HepG2 (cell line): ENCODE data around the gene IER2. TPM values are rescaled to one million over a fixed set of nuclear protein-coding genes. Genes with fewer than 3 reads are reported as not detected.

Experiments
- ARNT ChIP-seq: fragments of 450-650 bp; IDR thresholded peaks from 2 replicates; pipeline ENCODE4 v1.6.1; 2017
- BCLAF1 ChIP-seq: fragments of 450-650 bp; IDR thresholded peaks from 2 replicates; pipeline ENCODE4 v1.6.1; 2017; ENCODE audit warnings: mild to moderate bottlenecking
- CENPX ChIP-seq: sonication (generic); formaldehyde crosslinking; IDR thresholded peaks from 2 replicates; pipeline ENCODE4 v1.9.0; 2021; ENCODE audit warnings: mild to moderate bottlenecking, missing genetic modification reagents, moderate library complexity
- ETV6 ChIP-seq: sonication (generic); formaldehyde crosslinking; conservative IDR thresholded peaks from 2 replicates; pipeline ENCODE4 v1.4.0; 2020; ENCODE audit warnings: missing genetic modification reagents
- GTF3A ChIP-seq: sonication (generic); formaldehyde crosslinking; conservative IDR thresholded peaks from 2 replicates; pipeline ENCODE4 v1.4.0; 2020; ENCODE audit warnings: mild to moderate bottlenecking, missing genetic modification reagents
- MXI1 ChIP-seq: IDR thresholded peaks from 3 replicates; pipeline ENCODE4 v1.6.1; 2012; ENCODE audit warnings: low read depth, low read length, inconsistent platforms, borderline replicate concordance
- MYC ChIP-seq: sonication (generic); formaldehyde crosslinking; IDR thresholded peaks from 2 replicates; pipeline ENCODE4 v1.9.0; 2021; ENCODE audit warnings: missing genetic modification reagents, borderline replicate concordance
- POLR2G ChIP-seq: fragments of 200-400 bp; formaldehyde crosslinking; IDR thresholded peaks from 2 replicates; pipeline ENCODE4 v1.6.1; 2018; ENCODE audit warnings: mild to moderate bottlenecking, low read depth, low read length, moderate library complexity
- RFXANK ChIP-seq: IDR thresholded peaks from 2 replicates; pipeline ENCODE4 v1.6.1; 2016
- SCMH1 ChIP-seq: sonication (generic); formaldehyde crosslinking; IDR thresholded peaks from 2 replicates; pipeline ENCODE4 v1.9.0; 2021; ENCODE audit warnings: missing genetic modification reagents, mild to moderate bottlenecking, borderline replicate concordance
- SIX1 ChIP-seq: sonication (generic); formaldehyde crosslinking; IDR thresholded peaks from 2 replicates; pipeline ENCODE4 v1.4.0; 2020; ENCODE audit warnings: missing genetic modification reagents, borderline replicate concordance
- ZEB1 ChIP-seq: IDR thresholded peaks from 2 replicates; pipeline ENCODE4 v1.6.1; 2012; ENCODE audit warnings: mild to moderate bottlenecking, low read depth, inconsistent platforms; ENCODE audit not compliant: insufficient replicate concordance
- ZFP82 ChIP-seq: sonication (generic); formaldehyde crosslinking; IDR thresholded peaks from 2 replicates; pipeline ENCODE4 v1.5.1; 2020; ENCODE audit warnings: mild to moderate bottlenecking, missing genetic modification reagents, borderline replicate concordance
- ZNF101 ChIP-seq: sonication (generic); formaldehyde crosslinking; IDR thresholded peaks from 2 replicates; pipeline ENCODE4 v1.4.0; 2020; ENCODE audit warnings: mild to moderate bottlenecking, low read depth, missing genetic modification reagents, borderline replicate concordance
- ZNF225 ChIP-seq: sonication (generic); formaldehyde crosslinking; IDR thresholded peaks from 2 replicates; pipeline ENCODE4 v1.4.0; 2020; ENCODE audit warnings: mild to moderate bottlenecking, missing genetic modification reagents
- ZNF75D ChIP-seq: sonication (generic); formaldehyde crosslinking; IDR thresholded peaks from 2 replicates; pipeline ENCODE4 v1.8.1; 2023; ENCODE audit warnings: missing genetic modification reagents, mild to moderate bottlenecking, borderline replicate concordance
- ZNF761 ChIP-seq: sonication (generic); formaldehyde crosslinking; conservative IDR thresholded peaks from 2 replicates; pipeline ENCODE4 v1.4.0; 2020; ENCODE audit warnings: mild to moderate bottlenecking, missing genetic modification reagents
- ZNF777 ChIP-seq: sonication (generic); formaldehyde crosslinking; IDR thresholded peaks from 2 replicates; pipeline ENCODE4 v1.4.0; 2020; ENCODE audit warnings: missing genetic modification reagents
- ZNF839 ChIP-seq: sonication (generic); formaldehyde crosslinking; IDR thresholded peaks from 2 replicates; pipeline ENCODE4 v1.4.0; 2020; ENCODE audit warnings: missing genetic modification reagents, mild to moderate bottlenecking, borderline replicate concordance
- ZNF841 ChIP-seq: sonication (generic); formaldehyde crosslinking; IDR thresholded peaks from 2 replicates; pipeline ENCODE4 v1.8.1; 2023; ENCODE audit warnings: missing genetic modification reagents, borderline replicate concordance
- polyA plus RNA-seq, 8 experiments: library from polyadenylated mRNA; depleted of rRNA in 3 of 8; stranded (reverse) in 7 of 8; unstranded in 1 of 8; fragments of >200 nt; fragmentation: Illumina TruSeq in 4 of 8; extraction: Trizol in 4 of 8; gene quantifications; 2 replicates each; pipeline versions ENCODE4 v1.2.1 to v1.2.3, GENCODE V29; 2011 to 2016; ENCODE audit warnings: low read depth in 4 of 8, missing spikeins in 1 of 8, mixed read lengths in 1 of 8; ENCODE audit not compliant: insufficient read depth in 1 of 8
- total RNA-seq, 5 experiments: library from RNA; depleted of rRNA; stranded (reverse); fragments of >200 nt; fragmentation: Illumina TruSeq; extraction: Trizol; gene quantifications; 2 replicates each; pipeline ENCODE4 v1.2.3, GENCODE V29; 2016; ENCODE audit warnings: low read depth in 1 of 5
- TF ChIP-seq, protein P1 (sequence below): sonication (generic); formaldehyde crosslinking; conservative IDR thresholded peaks from 2 replicates; pipeline ENCODE4 v1.8.0; 2022; ENCODE audit warnings: low read depth, missing genetic modification reagents
- TF ChIP-seq, protein P2 (sequence below): sonication (generic); formaldehyde crosslinking; conservative IDR thresholded peaks from 2 replicates; pipeline ENCODE4 v1.4.0; 2020; ENCODE audit warnings: missing genetic modification reagents
- TF ChIP-seq, protein P3 (sequence below): sonication (generic); formaldehyde crosslinking; IDR thresholded peaks from 2 replicates; pipeline ENCODE4 v1.8.1; 2023; ENCODE audit warnings: missing genetic modification reagents, inconsistent platforms, borderline replicate concordance

The IER2 gene
- total and polyA plus RNA-seq, 2 of the 13 experiments (the other 11 are each of a cell fraction or from before 2014, with no cell fraction given), result 10.1 to 14.3 TPM

DNA sequence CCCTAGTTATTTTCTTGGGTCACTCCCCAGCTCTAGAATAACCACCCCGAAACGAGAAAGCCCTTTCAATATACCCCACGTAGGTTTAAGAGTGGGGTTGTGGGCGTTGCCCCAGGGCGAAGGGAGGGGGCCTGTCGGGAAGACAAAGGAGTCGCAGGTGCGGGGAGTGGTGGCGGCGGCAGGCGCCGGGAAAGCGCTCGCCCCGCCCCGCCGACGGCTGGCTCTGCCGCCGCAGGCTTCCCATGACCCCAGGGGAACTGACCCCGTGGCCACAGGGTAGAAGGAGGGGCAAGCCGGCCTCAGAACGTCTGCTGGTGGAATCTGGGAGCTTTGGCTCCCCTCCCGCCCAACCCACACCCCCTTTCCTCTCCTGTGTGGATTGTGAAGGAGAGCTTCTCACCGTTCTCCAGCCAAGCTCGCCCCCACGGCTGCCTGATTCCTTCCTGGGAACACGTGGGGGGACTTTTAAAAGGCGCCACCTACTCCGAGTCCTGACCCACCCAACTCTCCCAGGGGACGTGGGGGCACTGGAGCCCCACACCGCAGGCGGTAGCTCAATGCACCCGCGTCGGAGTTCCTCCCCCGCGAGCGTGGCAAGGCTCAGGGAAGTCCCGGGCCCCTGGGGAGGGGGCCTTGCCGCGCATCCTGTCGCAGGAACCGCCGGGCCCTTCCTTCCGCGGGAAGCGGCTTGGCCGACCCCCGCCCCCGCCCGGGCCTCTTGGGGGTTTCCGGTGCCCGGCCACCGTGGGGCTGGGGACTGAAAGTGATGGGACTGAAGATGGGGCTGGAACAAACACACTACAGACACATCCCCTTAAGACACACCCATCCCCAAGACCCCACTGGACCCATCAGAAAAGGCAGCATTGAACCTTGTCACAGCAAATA is 5.5 kb downstream of the IER2 start (continued):
- TF ChIP-seq, protein P1, sequence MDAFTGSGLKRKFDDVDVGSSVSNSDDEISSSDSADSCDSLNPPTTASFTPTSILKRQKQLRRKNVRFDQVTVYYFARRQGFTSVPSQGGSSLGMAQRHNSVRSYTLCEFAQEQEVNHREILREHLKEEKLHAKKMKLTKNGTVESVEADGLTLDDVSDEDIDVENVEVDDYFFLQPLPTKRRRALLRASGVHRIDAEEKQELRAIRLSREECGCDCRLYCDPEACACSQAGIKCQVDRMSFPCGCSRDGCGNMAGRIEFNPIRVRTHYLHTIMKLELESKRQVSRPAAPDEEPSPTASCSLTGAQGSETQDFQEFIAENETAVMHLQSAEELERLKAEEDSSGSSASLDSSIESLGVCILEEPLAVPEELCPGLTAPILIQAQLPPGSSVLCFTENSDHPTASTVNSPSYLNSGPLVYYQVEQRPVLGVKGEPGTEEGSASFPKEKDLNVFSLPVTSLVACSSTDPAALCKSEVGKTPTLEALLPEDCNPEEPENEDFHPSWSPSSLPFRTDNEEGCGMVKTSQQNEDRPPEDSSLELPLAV, result no peak
- TF ChIP-seq CENPX (CRISPR knock-in tag) (no peak), ZNF841 (no peak), ARNT (no peak), ZNF75D (CRISPR knock-in tag) (no peak), MYC (CRISPR knock-in tag) (peak; percentile 10; the same call in 1 of the 2 replicates), MXI1 (peak; percentile 27; the same call in 1 of the 3 replicates), ZNF225 (CRISPR knock-in tag) (no peak), GTF3A (CRISPR knock-in tag) (no peak), RFXANK (CRISPR knock-in tag) (no peak), ZNF101 (CRISPR knock-in tag) (no peak), BCLAF1 (no peak), ETV6 (CRISPR knock-in tag) (no peak), ZNF777 (CRISPR knock-in tag) (peak; percentile 58), ZEB1 (peak; percentile 47), ZNF761 (CRISPR knock-in tag) (no peak), SIX1 (CRISPR knock-in tag) (no peak), ZNF839 (no peak), ZFP82 (CRISPR knock-in tag) (peak; percentile 74), POLR2G (peak; percentile 75), SCMH1 (CRISPR knock-in tag) (no peak)
- TF ChIP-seq, protein P2, sequence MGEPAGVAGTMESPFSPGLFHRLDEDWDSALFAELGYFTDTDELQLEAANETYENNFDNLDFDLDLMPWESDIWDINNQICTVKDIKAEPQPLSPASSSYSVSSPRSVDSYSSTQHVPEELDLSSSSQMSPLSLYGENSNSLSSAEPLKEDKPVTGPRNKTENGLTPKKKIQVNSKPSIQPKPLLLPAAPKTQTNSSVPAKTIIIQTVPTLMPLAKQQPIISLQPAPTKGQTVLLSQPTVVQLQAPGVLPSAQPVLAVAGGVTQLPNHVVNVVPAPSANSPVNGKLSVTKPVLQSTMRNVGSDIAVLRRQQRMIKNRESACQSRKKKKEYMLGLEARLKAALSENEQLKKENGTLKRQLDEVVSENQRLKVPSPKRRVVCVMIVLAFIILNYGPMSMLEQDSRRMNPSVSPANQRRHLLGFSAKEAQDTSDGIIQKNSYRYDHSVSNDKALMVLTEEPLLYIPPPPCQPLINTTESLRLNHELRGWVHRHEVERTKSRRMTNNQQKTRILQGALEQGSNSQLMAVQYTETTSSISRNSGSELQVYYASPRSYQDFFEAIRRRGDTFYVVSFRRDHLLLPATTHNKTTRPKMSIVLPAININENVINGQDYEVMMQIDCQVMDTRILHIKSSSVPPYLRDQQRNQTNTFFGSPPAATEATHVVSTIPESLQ (CRISPR knock-in tag), result no peak
- TF ChIP-seq, protein P3, sequence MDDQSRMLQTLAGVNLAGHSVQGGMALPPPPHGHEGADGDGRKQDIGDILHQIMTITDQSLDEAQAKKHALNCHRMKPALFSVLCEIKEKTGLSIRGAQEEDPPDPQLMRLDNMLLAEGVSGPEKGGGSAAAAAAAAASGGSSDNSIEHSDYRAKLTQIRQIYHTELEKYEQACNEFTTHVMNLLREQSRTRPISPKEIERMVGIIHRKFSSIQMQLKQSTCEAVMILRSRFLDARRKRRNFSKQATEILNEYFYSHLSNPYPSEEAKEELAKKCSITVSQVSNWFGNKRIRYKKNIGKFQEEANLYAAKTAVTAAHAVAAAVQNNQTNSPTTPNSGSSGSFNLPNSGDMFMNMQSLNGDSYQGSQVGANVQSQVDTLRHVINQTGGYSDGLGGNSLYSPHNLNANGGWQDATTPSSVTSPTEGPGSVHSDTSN, result no peak
